Measurements from ENCODE around the gene NIPAL3. TPM values are rescaled to one million over a fixed set of nuclear protein-coding genes. Genes with fewer than 3 reads are reported as not detected.

Gene NIPAL3
- total and polyA plus RNA-seq, 3 experiments from 2014 or later = 31.3 to 55.5 (median 33.2) TPM

GRCh38 chr1:24504560-24504959, 89.0 kb downstream of the NIPAL3 start:
- H3K27ac ChIP-seq (ENCODE audit: low read depth, low read length) = no peak overlapping the region
- peak overlapping the region; percentile 95 to 100 (median 98) for H3K27ac Mint-ChIP-seq
- POLR2A ChIA-PET = interaction anchor here (0.6 to 4.0 kb wide), 10 partner anchors 17 to 1789 kb away, joined by 3 to 43 read pairs (median 6); partner anchors contain the start of genes NIPAL3 and SRRM1

GRCh38 chr1:24505816-24506215, 90.2 kb downstream of the NIPAL3 start:
- H3K9me3 ChIP-seq (ENCODE audit: low read length) = no peaks in the 10 kb centered on the region
- Mint-ChIP-seq H3K36me3 (peaks cover 0 to 44% (median 14%) of the 10 kb centered on the region in 3 donors), H3K27me3 (peaks cover 0 to 6% of the 10 kb centered on the region in 2 donors), H3K9me3 (peaks cover 0 to 2% (median 0%) of the 10 kb centered on the region in 5 donors), H3K4me1 (peaks cover 81 to 87% (median 86%) of the 10 kb centered on the region in 3 donors), H3K4me3 (peak overlapping the region; percentile 53 to 86 (median 74)), H3K27ac (peak overlapping the region in 7 of 8 donors; percentile 49 to 99 (median 84))
- ChIA-PET CTCF (interaction anchor here (1.3 to 2.1 kb wide), 7 partner anchors 16 to 90 kb away, joined by 3 to 10 read pairs (median 6); partner anchors contain the start of genes NCMAP and NIPAL3), POLR2A (interaction anchor here (0.6 to 2.5 kb wide), 3 partner anchors 22 to 137 kb away, joined by 3 to 10 read pairs (median 4); partner anchors contain the start of gene SRRM1)
- DNase-seq = no peak
- peak overlapping the region; percentile 68 for H3K4me3 ChIP-seq (ENCODE audit: low read length)
- no peaks in the 10 kb centered on the region for H3K27me3 ChIP-seq (ENCODE audit: insufficient read depth, low read length, poor library complexity, severe bottlenecking)
- no peak overlapping the region for H3K27ac ChIP-seq (ENCODE audit: low read depth, low read length)
- peaks cover 61% of the 10 kb centered on the region for H3K4me1 ChIP-seq (ENCODE audit: insufficient read depth, low read length)
- H3K36me3 ChIP-seq (ENCODE audit: insufficient read depth, low read length) = peaks cover 12% of the 10 kb centered on the region

More at GRCh38 chr1:24504560-24504959, 89.0 kb downstream of the NIPAL3 start:
- H3K27me3 ChIP-seq (ENCODE audit: insufficient read depth, low read length, poor library complexity, severe bottlenecking) = no peaks in the 10 kb centered on the region
- peaks cover 0 to 8% of the 10 kb centered on the region in 2 donors for H3K27me3 Mint-ChIP-seq
- H3K9me3 ChIP-seq (ENCODE audit: low read length) = no peaks in the 10 kb centered on the region
- peaks cover 56% of the 10 kb centered on the region for H3K4me1 ChIP-seq (ENCODE audit: insufficient read depth, low read length)
- peak overlapping the region; percentile 93 for H3K4me3 ChIP-seq (ENCODE audit: low read length)
- peaks cover 78 to 85% (median 84%) of the 10 kb centered on the region in 3 donors for H3K4me1 Mint-ChIP-seq
- H3K36me3 Mint-ChIP-seq = peaks cover 0 to 35% (median 10%) of the 10 kb centered on the region in 3 donors
- peak overlapping the region; percentile 93 to 99 (median 98) for H3K4me3 Mint-ChIP-seq
- DNase-seq = peak in 1 of 5 donors; percentile 21
- H3K36me3 ChIP-seq (ENCODE audit: insufficient read depth, low read length) = peaks cover 6% of the 10 kb centered on the region
- CTCF ChIA-PET = interaction anchor here (0.7 to 4.6 kb wide), 9 partner anchors 18 to 1579 kb away, joined by 3 to 26 read pairs (median 5); partner anchors contain the start of genes NCMAP and NIPAL3
- H3K9me3 Mint-ChIP-seq = peaks cover 0 to 2% (median 0%) of the 10 kb centered on the region in 5 donors

GRCh38 chr1:24506691-24507381, 91.2 kb downstream of the NIPAL3 start:
- H3K27ac ChIP-seq (ENCODE audit: low read depth, low read length) = peak overlapping the region; percentile 27
- H3K27me3 ChIP-seq (ENCODE audit: insufficient read depth, low read length, poor library complexity, severe bottlenecking) = no peaks in the 10 kb centered on the region
- Mint-ChIP-seq H3K4me3 (peak overlapping the region; percentile 71 to 86 (median 79)), H3K9me3 (peaks cover 0 to 2% (median 0%) of the 10 kb centered on the region in 5 donors), H3K27me3 (peaks cover 0 to 6% of the 10 kb centered on the region in 2 donors), H3K36me3 (peaks cover 0 to 52% (median 18%) of the 10 kb centered on the region in 3 donors), H3K27ac (peak overlapping the region; percentile 74 to 99 (median 94)), H3K4me1 (peaks cover 78 to 86% (median 86%) of the 10 kb centered on the region in 3 donors)
- H3K36me3 ChIP-seq (ENCODE audit: insufficient read depth, low read length) = peaks cover 18% of the 10 kb centered on the region
- DNase-seq = peak in 3 of 5 donors; percentile 60 to 84 (median 73)
- ChIA-PET CTCF (interaction anchor here (0.7 to 2.1 kb wide), 8 partner anchors 11 to 91 kb away, joined by 3 to 10 read pairs (median 5); partner anchors contain the start of gene NIPAL3), POLR2A (interaction anchor here (0.6 to 1.7 kb wide), 6 partner anchors 21 to 417 kb away, joined by 3 to 10 read pairs (median 4); no protein-coding TSS in a partner anchor)
- H3K4me1 ChIP-seq (ENCODE audit: insufficient read depth, low read length) = peaks cover 61% of the 10 kb centered on the region
- no peaks in the 10 kb centered on the region for H3K9me3 ChIP-seq (ENCODE audit: low read length)
- peak overlapping the region; percentile 76 for H3K4me3 ChIP-seq (ENCODE audit: low read length)

GRCh38 chr1:24507405-24507804, 91.8 kb downstream of the NIPAL3 start:
- Mint-ChIP-seq H3K4me1 (peaks cover 76 to 89% (median 87%) of the 10 kb centered on the region in 3 donors), H3K27me3 (peaks cover 0 to 6% of the 10 kb centered on the region in 2 donors), H3K36me3 (peaks cover 0 to 52% (median 19%) of the 10 kb centered on the region in 3 donors), H3K27ac (peak overlapping the region; percentile 74 to 99 (median 94)), H3K4me3 (peak overlapping the region; percentile 71 to 86 (median 79)), H3K9me3 (peaks cover 0 to 2% (median 0%) of the 10 kb centered on the region in 5 donors)
- Histone ChIP-seq H3K9me3 (ENCODE audit: low read length) (no peaks in the 10 kb centered on the region), H3K27me3 (ENCODE audit: insufficient read depth, low read length, poor library complexity, severe bottlenecking) (no peaks in the 10 kb centered on the region), H3K36me3 (ENCODE audit: insufficient read depth, low read length) (peaks cover 18% of the 10 kb centered on the region), H3K4me3 (ENCODE audit: low read length) (peak overlapping the region; percentile 76), H3K4me1 (ENCODE audit: insufficient read depth, low read length) (peaks cover 66% of the 10 kb centered on the region), H3K27ac (ENCODE audit: low read depth, low read length) (peak overlapping the region; percentile 27)
- ChIA-PET CTCF (interaction anchor here (1.0 to 1.5 kb wide), 4 partner anchors 11 to 80 kb away, joined by 3 to 5 read pairs (median 4); no protein-coding TSS in a partner anchor), POLR2A (interaction anchor here (1.1 to 1.7 kb wide), 3 partner anchors 20 to 26 kb away, joined by 3 to 4 read pairs (median 4); no protein-coding TSS in a partner anchor)
- DNase-seq = peak in 4 of 5 donors; percentile 20 to 71 (median 54)

GRCh38 chr1:24508911-24509310, 93.3 kb downstream of the NIPAL3 start:
- peaks cover 21% of the 10 kb centered on the region for H3K36me3 ChIP-seq (ENCODE audit: insufficient read depth, low read length)
- DNase-seq = no peak
- peak overlapping the region in 5 of 7 donors; percentile 12 to 41 (median 26) for H3K4me3 Mint-ChIP-seq
- H3K9me3 ChIP-seq (ENCODE audit: low read length) = no peaks in the 10 kb centered on the region
- H3K27me3 Mint-ChIP-seq = peaks cover 0 to 2% of the 10 kb centered on the region in 2 donors
- no peaks in the 10 kb centered on the region for H3K27me3 ChIP-seq (ENCODE audit: insufficient read depth, low read length, poor library complexity, severe bottlenecking)
- peak overlapping the region in 7 of 8 donors; percentile 70 to 99 (median 89) for H3K27ac Mint-ChIP-seq
- ChIA-PET CTCF (interaction anchor here (1.5 kb wide), 1 partner anchor 19 kb away, joined by 4 read pairs; no protein-coding TSS in a partner anchor), POLR2A (no interaction called here)
- H3K4me3 ChIP-seq (ENCODE audit: low read length) = peak overlapping the region; percentile 76
- H3K4me1 Mint-ChIP-seq = peaks cover 76 to 94% (median 91%) of the 10 kb centered on the region in 3 donors
- H3K36me3 Mint-ChIP-seq = peaks cover 0 to 53% (median 19%) of the 10 kb centered on the region in 3 donors
- H3K9me3 Mint-ChIP-seq = no peaks in the 10 kb centered on the region
- H3K27ac ChIP-seq (ENCODE audit: low read depth, low read length) = no peak overlapping the region
- peaks cover 81% of the 10 kb centered on the region for H3K4me1 ChIP-seq (ENCODE audit: insufficient read depth, low read length)

- peak overlapping the region in 4 of 8 donors; percentile 0 to 46 (median 36) for H3K27ac Mint-ChIP-seq
- H3K36me3 Mint-ChIP-seq = peaks cover 4 to 74% (median 27%) of the 10 kb centered on the region in 3 donors
- H3K27me3 ChIP-seq (ENCODE audit: insufficient read depth, low read length, poor library complexity, severe bottlenecking) = no peaks in the 10 kb centered on the region
- peaks cover 73% of the 10 kb centered on the region for H3K4me1 ChIP-seq (ENCODE audit: insufficient read depth, low read length)
- H3K36me3 ChIP-seq (ENCODE audit: insufficient read depth, low read length) = peaks cover 24% of the 10 kb centered on the region
- H3K4me3 ChIP-seq (ENCODE audit: low read length) = no peak overlapping the region
- no peak overlapping the region for H3K27ac ChIP-seq (ENCODE audit: low read depth, low read length)
- no peaks in the 10 kb centered on the region for H3K9me3 Mint-ChIP-seq
- peak overlapping the region in 1 of 7 donors; percentile 33 for H3K4me3 Mint-ChIP-seq
- no peaks in the 10 kb centered on the region for H3K9me3 ChIP-seq (ENCODE audit: low read length)
- ChIA-PET CTCF (no interaction called here), POLR2A (no interaction called here)
- H3K27me3 Mint-ChIP-seq = no peaks in the 10 kb centered on the region
- H3K4me1 Mint-ChIP-seq = peaks cover 54 to 86% (median 75%) of the 10 kb centered on the region in 3 donors
- no peak for DNase-seq
Observed at GRCh38 chr1:24513706-24514105, 98.1 kb downstream of the NIPAL3 start.

GRCh38 chr1:24514946-24515345, 99.3 kb downstream of the NIPAL3 start:
- H3K4me1 ChIP-seq (ENCODE audit: insufficient read depth, low read length) = peaks cover 67% of the 10 kb centered on the region
- no peak for DNase-seq
- peaks cover 18% of the 10 kb centered on the region for H3K36me3 ChIP-seq (ENCODE audit: insufficient read depth, low read length)
- no peak overlapping the region for H3K27ac ChIP-seq (ENCODE audit: low read depth, low read length)
- H3K27me3 ChIP-seq (ENCODE audit: insufficient read depth, low read length, poor library complexity, severe bottlenecking) = no peaks in the 10 kb centered on the region
- Mint-ChIP-seq H3K4me3 (no peak overlapping the region), H3K27me3 (no peaks in the 10 kb centered on the region), H3K4me1 (peaks cover 48 to 81% (median 74%) of the 10 kb centered on the region in 3 donors), H3K9me3 (no peaks in the 10 kb centered on the region), H3K36me3 (peaks cover 4 to 72% (median 25%) of the 10 kb centered on the region in 3 donors), H3K27ac (peak overlapping the region in 4 of 8 donors; percentile 12 to 52 (median 36))
- H3K9me3 ChIP-seq (ENCODE audit: low read length) = no peaks in the 10 kb centered on the region
- ChIA-PET CTCF (interaction anchor here (0.6 to 1.7 kb wide), 5 partner anchors 12 to 123 kb away, joined by 3 to 7 read pairs (median 3); partner anchors contain the start of gene NIPAL3), POLR2A (no interaction called here)
- H3K4me3 ChIP-seq (ENCODE audit: low read length) = no peak overlapping the region

Measured in CD8-positive, alpha-beta memory T cell (primary cell).